Stimulated activated CD4-positive, alpha-beta T cell treated with anti-CD3 and anti-CD28 coated beads, Interleukin-4, amount 100 ng/mL, for 1 hour (primary cell): ENCODE data around the gene TKTL2.

Source experiments
- DNase-seq: peaks from one replicate; pipeline ENCODE4 v3.0.0-alpha.2; 2020

The TKTL2 gene, protein sequence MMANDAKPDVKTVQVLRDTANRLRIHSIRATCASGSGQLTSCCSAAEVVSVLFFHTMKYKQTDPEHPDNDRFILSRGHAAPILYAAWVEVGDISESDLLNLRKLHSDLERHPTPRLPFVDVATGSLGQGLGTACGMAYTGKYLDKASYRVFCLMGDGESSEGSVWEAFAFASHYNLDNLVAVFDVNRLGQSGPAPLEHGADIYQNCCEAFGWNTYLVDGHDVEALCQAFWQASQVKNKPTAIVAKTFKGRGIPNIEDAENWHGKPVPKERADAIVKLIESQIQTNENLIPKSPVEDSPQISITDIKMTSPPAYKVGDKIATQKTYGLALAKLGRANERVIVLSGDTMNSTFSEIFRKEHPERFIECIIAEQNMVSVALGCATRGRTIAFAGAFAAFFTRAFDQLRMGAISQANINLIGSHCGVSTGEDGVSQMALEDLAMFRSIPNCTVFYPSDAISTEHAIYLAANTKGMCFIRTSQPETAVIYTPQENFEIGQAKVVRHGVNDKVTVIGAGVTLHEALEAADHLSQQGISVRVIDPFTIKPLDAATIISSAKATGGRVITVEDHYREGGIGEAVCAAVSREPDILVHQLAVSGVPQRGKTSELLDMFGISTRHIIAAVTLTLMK

DNA sequence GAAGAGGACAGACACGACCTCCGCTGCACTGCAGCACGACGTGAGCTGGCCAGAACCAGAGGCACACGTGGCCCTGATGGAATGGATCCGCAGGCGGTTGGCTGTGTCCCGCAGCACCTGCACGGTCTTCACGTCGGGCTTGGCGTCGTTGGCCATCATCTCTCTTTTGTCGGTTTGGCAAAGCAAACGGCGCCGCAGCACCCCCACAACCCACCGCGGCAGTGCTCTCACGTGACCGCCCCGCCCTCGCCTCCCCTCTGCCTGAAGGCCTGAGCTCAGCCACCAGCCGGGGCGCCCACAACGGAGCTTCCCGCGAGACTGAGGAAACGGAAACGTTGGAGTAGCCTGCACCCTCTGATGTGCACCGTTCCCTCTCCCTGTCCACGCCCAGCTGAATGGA lies at the start of gene TKTL2:
TSS of gene TKTL2 (minus strand) at position 179 of the 400 bp plus-strand sequence. CDS start at position 159, 20 bp downstream.
- DNase-seq: no peak

DNA sequence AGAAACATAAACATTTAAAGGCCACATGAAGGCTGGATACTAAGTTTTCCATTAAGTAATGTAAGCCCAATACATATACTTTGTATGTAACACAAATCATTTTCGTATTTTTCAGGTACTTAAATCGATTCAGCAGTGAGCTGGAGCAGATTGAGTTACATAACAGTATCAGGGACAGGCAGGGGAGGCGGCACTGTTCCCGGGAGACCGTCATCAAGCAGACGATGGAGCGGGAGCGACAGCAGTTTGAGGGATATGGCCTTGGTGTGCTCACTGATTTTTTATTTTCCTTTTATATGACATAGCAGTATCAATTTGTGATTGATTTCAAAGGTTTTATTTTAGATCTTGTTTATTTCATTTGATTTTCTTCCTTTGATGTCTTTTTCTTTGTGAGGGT lies 41.6 kb upstream of the TKTL2 start:
- DNase-seq: no peak

DNA sequence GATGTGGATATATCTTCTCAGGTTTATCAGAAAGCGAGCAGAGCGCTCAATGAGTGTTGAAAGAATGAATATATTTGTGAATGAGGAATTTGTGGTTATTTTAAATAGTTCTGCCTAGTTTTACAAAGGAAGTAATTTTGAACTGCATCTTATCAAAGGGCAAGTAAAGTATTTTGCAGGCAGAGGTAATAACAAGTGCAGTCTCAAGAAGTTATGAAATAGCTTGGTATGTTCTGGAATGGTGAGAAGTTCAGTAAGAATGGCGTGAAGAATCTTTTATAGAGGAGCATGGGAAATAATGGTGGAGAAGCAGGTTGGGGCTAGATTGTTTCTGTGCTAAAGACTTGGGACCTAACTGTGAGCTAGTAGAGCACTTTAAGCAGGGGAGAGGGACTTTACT lies 31.8 kb upstream of the TKTL2 start:
- DNase-seq: no peak

DNA sequence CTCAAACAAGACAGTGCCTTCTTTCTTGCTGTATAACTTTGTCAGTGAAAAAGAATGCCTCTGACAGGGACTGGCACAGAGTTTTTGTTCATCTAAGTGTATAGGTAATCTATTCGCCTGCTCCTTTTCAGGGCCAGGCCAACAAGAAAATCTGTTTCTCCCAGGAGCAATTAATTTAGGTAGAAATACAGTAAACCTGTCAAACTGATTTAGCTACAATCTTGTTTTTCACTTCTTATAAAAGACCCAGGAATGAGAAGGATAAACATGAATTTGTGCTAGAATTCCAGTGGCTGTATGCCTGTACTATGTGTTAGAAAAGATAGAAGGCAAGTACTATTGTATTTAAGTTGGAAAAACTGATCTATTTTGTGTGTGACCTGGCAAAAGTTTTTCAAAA lies 27.0 kb upstream of the TKTL2 start:
- no peak for DNase-seq

DNA sequence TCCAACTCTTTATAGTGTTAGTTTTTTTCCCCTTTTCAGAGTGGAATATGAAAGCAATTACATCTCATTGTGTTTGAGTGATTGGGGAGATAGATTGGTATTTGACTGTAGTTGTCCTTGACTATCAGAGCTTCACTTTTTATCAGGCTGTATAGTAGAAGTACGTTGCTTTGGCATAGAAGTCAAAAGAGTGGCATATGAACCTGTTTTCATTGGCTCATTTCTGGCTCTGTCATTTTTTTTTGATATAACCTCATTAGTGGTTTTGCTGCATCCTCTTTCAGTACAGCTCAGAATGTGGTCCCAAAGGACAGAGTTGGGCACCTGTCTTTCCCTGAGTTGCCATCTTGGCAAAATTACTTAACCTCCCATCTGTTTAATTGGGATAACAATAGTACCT lies 22.3 kb upstream of the TKTL2 start:
- no peak for DNase-seq

DNA sequence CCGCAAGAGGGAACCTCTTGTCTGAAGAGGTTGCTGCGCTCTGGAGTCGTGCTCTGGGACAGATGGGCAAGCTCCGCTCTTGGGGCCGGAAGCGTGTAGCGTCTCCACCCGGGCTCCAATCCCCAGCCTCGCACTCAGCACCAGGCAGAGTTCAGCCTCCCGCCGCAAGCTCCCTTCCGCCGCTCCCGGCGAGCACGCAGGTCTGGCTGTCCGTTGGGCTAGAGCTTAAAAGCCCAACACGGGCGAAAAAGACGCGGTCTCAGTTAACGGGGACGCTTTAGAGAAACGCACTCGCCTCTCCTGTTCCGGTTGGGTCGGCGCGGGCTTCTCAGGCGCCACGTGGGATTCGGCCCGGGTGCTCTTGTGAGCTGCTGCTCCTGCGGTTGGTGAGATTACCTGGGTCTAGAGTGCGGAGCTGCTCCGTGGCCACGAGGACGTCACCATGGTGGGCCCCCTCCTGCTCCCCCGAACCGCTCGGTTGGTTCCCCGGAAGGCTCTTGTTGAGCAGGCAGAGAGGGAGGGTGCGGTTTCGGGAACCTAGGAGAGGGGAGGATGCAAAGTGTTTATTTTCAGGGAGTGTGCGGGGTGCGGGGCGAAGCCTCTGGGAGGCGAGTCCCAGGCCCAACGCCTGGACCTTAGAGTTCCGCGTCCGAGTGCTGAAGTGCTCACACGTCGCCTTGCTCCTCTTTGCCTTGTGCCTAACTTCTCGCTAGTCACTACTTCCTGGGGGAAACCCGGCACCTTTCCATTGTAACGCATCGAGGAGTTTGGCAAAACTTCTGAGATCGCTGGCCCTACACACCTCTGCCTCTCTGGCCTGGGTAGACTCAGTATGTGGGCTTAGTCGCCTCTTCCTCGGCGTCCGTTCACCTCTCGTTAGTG lies 21.0 kb upstream of the TKTL2 start, which contains the start of gene TMA16:
TSS of gene TMA16 (plus strand) at position 331 of the 882 bp plus-strand sequence. CDS start at position 443, 112 bp downstream.
- peak; percentile 83 for DNase-seq

DNA sequence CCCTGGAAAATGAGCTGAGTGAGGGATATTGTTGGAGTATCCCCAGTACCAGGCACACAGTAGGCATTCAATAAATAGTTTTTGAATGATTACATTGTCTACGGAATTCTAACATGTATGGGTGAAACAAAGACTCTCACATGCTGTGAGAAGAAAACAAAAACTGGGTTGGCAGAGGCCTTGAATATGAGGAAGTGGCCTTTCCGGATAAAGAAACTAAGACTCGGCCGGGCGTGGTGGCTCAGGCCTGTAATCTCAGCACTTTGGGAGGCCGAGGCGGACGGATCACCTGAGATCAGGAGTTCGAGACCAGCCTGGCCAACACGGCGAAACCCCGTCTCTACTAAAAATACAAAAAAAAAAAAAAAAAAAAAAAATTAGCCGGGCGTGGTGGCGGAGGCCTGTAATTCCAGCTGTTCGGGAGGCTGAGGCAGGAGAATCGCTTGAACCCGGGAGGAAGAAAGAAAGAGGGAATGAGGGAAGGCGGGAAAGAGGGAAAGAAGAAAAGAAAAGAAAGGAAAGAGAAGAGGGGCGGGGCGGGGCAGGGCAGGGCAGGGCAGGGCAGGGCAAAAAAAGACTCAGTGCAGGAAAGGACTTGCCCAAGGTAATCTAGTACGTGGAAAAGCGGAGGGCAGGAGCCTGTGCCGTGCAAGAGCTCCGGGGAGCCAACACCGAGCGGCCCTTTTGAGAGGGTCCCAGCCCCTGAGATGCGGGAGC lies 20.2 kb upstream of the TKTL2 start:
- DNase-seq: no peak

DNA sequence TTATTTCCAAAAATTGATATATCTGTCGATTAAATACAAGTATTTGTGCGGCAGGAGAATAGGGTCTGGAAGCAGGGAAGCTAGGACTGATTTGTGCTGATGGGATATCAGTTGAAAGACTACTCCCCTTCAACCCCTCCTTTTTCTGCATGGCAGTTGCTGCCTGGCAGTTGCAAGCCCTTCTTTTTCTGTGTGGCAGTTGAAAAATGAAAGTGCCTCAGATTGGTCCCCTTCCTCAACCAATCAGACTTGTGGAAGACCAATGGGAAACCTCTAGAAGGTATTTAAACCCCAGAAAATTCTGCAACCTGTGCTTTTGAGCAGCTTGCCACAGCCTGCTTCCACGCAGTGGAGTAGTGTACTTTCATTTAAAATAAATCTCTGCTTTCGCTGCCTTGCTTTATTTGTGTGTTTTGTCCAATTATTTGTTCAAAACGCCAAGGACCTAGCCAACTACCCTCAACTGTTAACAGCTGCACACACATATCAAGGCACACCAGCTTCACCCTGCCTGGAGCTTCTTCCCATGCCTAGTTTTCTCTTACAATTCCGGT lies 19.5 kb upstream of the TKTL2 start:
- no peak for DNase-seq

DNA sequence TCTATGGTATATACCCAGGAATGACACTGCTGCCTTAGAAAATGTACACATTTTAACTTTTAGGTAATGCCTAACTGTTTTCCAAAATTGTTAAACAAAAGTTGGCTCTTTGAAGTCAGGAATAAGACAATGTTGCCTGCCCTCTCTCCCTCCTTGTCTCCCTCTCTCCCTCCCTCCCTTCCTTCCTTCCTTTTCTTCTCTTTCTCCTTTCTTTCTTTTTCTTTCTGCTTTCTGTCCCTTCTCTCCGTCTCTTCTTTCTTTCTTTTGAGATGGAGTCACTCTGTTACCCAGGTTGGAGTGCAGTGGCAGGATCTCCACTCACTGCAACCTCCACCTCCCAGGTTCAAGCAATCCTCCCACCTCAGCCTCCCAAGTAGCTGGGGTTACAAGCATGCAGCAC lies 16.4 kb upstream of the TKTL2 start:
- DNase-seq: no peak

DNA sequence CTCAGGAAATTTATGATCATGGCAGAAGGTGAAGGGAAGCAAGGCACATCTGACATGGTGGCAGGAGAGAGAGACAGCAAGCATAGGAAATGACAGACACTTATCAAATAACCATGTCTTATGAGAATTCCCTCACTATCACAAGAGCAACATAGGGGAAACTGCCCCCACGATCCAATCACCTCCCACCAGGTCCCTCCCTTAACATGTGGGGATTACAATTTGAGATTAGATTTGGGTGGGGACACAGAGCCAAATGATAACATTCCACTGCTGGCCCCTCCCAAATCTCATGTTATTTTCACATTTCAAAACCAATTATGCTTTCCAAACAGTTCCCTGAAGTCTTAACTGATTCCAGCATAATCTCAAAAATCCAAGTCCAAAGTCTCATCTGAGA lies 12.8 kb upstream of the TKTL2 start:
- no peak for DNase-seq

DNA sequence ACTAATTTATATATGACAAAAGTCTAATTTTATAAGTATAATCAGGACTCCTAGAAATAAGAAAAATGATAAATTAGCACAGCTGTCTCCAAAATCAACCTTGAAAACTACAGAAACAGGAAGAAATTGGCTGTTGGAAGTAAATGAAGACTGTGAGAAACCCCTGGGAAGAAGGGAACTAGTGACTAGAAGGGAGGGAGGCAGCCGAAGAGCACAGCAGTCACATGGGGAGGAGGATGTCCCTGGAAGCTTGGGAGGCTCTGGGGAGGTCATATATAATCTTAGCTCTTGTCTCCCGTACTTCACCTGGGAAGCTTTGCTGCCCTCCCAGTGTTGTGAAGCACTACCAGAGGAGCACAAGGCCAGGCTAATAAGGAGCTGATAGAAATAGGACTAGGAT lies 12.0 kb upstream of the TKTL2 start:
- DNase-seq: no peak

DNA sequence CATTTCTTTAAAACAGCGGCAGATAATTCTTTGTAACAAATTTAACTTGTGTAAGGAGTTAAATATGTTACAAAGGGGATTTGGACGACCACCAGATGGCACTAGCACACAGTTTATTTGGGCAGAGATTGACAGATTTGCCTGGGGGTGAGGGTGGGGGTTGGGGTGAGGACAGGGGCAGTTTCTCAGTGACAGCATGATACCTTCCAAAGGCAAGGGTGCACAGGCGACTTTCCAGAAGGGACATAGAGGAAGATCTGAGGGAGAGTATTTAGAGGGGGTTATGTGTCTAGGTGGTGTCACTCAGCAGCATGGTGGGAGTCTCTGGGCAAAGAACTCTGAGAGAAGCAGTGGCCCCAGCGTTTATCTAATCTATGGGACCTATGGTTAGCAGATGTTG lies 11.4 kb upstream of the TKTL2 start:
- peak; percentile 50 for DNase-seq

DNA sequence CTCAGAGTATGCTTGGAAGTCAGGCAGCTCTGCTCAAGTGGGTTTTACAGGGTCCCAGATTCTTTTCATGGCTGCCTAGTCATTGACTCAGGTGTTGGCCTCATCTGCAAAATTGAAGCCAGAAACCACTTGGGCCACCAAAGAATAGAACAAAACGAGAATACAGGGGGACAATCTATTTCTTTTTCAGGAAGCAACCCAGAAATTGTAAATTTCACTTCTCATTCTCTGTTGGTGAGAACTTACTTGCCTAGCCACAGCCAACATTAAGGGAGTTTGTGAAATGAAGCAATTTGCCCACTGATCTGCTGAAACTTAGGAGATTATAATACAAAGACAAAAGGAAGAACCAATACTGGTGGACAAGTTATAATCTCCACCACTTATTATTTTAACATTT lies 8.6 kb upstream of the TKTL2 start:
- DNase-seq: no peak

DNA sequence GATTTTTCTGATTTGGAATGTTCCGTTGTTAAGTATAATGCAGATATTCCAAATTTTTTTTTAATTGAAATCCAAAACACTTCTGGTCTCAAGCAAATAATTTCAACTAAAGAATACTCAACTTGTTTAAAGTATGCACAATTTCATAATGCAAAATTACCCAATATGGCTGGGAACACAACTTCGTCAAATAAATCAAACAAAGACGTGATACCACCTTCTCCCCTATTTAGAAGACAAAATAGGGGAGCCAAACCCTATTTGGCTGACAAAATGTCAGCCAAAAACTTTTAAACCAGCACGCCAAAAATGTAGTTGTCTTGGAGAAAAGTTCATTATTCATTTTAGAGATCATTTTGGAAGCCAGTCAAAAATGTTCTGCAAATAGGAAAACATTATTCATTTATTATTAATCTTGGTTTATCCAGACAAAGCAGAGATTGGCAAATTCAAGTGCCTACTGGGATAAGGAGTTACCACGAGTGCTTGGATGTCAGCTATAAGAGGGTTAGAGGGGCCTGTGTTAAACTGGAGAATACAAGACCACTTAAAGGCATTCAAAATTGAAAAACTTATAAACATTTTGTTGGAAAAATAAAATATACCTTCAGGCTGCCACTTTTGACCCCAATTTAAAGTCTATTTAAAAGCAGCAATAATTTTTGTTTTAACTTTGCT lies 3.3 kb upstream of the TKTL2 start:
- DNase-seq: no peak

DNA sequence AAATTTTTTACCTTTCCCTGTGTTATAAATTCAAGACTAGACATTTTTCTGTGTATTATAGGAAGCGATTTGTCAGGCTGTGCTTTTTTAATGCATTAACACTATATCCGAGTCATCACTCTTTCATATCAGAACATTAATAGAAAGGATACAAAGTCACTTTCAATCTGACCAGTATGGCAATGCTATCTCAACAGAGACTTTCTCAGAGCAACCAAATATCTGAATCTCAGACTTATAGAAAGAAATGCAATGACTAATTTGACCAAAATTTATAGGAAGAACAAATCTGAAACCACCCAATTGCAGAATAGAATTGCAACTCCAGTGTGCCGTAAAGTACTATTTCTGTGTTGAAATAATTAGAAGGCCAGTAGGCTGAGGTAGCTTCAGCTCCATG lies 473 bp upstream of the TKTL2 start:
- no peak for DNase-seq

DNA sequence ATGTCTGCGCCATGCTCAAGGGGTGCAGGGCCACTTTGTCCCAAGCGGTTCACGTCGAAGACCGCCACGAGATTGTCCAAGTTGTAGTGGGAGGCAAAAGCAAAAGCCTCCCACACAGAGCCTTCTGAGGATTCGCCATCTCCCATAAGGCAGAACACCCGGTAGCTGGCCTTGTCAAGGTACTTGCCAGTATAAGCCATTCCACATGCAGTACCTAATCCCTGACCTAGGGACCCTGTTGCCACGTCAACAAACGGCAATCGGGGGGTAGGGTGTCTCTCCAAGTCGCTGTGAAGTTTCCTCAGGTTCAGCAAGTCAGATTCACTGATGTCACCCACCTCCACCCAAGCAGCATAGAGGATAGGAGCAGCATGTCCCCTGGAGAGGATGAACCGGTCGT lies 424 bp downstream of the TKTL2 start:
- no peak for DNase-seq

DNA sequence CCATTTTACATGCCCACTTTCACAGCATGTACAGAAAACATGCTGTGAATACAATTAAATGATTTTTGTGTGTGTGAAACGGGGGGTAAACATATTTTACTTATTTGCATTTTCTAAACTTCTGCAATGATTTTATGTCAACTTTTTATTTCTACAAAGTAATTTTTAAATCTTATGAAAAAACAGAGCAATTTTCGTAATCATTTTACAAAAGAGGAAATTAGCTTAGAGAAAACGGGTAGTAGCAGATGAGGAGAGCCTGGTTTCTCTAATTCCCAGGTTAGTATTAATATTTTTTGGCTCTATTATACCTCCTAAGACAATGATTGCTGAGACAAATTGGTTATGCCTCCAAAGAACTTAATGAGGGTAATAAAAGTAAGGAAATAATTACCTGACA lies 3.2 kb downstream of the TKTL2 start:
- no peak for DNase-seq

DNA sequence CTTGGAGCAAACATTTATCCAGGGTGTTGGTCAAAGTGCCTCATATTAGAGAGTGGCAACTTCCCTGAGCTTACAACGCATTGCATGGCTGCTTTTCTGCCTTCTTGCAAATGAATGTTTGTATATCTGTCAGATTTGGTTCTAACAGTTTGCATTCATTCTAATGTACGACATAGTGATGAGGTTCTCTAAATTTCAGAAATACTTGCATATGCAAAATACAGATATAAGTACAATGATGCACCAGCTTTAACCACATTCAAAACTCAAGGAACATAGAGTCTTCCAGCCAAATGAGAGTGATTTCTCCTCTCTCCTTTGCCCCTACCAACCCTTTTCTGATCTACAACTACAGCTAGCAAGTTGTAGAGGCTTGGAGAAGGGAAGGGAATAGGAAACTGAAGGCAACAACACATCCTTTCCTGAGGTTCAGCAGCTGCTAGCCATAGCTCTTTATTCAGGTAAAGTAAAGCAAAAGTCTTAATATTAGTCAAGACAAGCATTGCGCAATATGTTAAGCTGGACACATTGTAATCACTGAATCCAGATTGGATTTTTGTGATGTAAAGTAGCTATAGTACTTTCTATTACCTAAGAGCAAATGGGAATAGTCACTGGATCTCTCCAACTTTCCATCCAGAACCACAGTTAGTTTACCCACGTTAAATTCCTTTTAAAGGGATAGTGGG lies 6.3 kb downstream of the TKTL2 start:
- no peak for DNase-seq

DNA sequence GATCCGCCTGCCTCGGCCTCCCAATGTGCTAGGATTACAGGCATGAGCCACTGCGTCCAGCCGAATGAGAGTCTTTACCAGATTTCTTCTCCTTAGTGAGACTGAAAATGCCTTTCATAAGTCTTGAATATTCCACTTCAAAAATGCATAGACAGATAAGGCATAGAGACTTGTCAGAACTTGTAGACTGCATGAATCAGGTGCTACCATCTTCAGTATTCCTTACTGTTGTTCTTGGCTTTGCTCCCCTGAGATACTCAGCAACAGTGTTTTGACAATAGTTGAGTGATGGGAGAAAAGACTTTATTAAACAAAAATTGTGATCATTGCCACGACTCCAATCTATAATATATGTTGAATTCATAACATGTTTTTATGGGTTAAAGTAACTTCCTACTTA lies 11.0 kb downstream of the TKTL2 start:
- DNase-seq: no peak

DNA sequence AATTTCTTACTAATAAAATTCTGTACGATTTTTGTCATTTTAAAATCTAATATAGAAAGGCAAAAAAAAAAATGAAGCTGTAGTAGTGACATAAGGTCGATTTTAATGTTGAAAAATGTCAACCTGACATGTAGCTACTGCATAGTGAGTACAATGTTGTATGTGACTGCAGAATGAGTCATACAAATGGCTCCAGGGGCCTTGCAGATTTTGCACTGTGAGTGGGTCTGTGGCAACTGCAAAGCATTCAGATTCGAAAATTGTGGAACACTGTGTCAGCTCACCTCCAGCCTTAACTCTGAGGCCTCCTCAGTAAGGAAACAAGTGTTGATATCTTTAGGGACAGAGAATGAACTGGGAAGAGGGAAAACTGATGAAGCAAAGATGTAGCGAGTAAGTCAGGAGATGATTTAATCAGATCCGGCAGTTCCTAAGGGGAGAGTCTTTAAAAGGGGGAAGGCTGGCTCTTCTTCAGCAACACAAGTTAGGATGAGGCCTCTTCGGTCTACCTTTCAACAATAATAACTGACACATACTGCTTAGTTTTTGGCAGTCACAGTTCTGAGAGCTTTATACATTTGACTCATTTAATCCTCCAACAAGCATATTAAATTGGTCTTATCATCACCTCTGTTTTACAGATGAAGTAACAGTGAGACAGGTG lies 24.9 kb downstream of the TKTL2 start:
- DNase-seq: no peak

DNA sequence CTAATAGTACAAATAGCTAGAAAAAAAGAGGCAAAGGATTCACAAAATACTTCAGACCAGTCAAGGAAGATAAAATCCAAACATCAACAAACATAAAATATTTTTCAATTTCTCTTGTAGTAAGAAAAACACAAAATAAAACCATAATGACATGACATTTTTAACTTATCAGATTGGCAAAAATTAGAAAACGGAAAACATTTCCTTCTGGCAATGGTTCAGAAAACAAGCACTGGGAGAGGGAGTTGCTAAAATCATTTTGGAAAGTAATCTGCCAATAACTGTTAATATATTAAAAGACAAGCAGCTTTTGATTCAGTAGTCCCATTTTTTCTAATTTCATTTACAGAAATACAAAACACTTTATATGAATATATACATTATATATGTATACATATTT lies 26.1 kb downstream of the TKTL2 start:
- DNase-seq: no peak
